GM18519 (cell line): ENCODE results near the gene ZDHHC11B.
"Not testable (repeated sequence)": the region's sequence is repeated elsewhere in the genome, so short reads cannot be mapped to it uniquely, and the experiment has no call there.

Experiments used
- ATAC-seq: cut with Tn5 transposase; IDR thresholded peaks from one replicate; pipeline ENCODE4 v1.9.1; 2021; ENCODE audit warnings: mild to moderate bottlenecking, moderate library complexity; ENCODE audit not compliant: unreplicated experiment, low FRiP score

Gene ZDHHC11B

DNA sequence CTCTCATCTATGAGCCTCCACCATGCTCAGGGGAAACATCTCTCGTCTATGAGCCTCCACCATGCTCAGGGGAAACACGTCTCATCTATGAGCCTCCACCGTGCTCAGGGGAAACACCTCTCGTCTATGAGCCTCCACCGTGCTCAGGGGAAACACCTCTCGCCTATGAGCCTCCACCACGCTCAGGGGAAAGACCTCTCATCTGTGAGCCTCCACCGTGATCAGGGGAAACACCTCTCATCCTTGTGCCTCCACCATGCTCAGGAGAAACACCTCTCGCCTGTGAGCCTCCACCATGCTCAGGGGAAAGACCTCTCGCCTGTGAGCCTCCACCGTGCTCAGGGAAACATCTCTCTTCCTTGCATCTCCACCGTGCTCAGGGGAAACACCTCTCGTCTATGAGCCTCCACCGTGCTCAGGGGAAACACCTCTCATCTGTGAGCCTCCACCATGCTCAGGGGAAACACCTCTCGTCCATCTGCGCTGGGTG is 30.3 kb downstream of the ZDHHC11B start:
- not testable (repeated sequence) for ATAC-seq

DNA sequence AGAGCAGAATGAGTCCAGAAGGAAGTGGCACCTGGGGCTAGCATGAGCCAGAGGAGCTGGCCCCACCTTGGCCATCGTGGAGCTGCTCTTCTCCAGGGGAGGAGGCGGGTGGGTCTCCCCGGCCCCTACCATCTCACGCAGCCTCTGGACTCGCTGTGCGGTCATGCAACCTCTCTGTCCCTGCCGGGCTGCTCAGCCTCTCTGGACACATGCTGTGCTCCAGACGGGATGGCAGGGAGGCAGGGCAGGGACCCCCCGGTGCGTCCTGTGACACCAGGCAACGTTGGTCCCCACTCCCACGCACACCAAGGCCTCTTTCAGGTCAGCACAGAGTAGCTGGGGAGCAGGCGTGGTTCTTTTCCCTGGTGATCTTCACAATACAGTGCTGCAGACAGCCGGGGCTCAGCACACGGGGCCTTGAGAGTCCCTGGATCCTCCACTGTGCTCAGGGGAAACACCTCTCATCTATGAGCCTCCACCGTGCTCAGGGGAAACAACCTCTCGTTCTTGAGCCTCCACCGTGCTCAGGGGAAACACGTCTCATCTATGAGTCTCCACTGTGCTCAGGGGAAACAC is 30.9 kb downstream of the ZDHHC11B start:
- ATAC-seq: not testable (repeated sequence)

DNA sequence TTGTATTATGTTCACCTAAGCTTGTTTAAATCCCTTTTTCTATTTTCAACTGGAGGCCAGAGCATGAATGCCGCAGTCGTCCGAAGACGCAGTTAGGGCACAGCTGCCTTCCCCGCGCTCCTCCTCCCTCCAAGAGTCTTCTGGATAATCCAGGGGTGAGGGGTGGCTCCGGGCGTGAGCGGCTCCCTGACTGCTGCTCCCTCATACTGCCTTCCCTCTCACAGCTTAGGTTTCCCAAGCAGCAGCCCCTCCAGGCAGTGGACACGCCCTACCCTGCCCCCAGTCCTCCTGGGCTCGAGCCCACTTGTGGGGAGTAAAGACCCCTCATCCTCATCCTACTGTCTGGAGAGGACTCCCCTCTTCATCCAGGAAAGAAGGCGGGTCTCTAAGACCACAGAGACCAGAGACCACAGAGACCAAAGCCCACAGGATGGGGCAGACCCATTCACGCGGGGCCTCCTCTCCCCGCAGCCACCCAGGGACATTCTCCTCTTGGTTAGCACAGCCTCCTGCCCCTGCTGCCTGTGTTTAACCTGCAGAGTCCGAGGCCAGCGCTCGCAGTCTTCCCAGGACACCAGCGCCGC is 31.9 kb downstream of the ZDHHC11B start:
- ATAC-seq: not testable (repeated sequence)

DNA sequence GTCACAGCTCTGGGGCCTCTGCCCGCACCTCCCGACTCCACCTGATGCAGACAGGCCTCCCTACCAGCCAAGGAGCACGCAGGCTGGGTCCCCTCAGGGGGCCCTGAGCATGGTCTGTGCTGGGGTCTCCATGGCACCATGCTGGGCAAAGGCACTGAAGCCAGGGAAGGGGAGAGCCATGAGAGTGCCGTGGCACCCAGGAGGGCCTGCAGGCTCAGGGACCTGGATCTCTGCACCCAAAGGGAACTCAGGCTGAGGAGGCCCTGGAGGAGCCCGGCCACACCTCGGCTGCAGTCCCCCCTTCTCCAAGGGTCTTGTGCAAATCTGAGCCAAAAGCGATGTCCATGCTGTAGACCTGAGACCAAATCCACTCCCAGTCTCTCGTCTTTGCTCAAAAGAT is 32.5 kb downstream of the ZDHHC11B start:
- ATAC-seq: not testable (repeated sequence)

DNA sequence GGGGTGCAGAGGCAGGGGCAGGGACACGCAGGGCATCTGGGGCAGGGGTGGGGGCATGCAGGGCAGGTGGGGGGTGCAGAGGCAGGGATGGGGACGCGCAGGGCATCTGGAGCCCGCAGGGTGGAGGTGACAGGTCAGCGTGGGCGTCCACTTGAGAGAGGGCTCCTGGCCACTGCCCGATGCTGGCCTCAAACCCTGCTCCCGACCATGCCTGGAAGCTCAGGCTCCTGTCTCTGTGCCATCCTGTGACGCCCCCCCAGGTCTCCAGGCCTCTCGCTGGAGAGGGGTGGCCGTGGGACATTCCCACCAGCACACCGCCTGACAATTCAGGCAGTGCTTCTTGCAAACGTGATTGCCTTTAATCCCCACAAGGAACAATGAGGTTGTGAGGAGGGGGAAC is 33.0 kb downstream of the ZDHHC11B start:
- ATAC-seq: no peak

DNA sequence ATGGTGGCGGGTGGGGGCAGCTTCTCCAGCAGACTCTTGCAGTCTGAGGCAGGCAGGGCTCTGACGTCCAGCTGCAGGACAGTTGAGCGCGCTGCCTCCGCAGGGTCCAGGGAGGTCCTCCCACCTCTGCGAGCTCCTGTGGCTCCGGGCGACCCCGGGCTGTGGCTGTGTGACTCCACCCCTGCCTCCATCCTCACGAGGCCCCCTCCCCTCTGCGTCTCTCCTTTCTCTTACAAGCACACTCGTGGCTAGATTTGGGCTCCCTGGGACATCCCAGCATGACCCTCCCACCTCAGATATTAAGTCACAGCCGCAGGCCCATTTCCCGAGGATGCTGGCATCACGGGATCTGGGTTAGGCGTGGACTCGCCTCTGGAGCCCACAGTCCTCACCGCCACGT is 34.3 kb downstream of the ZDHHC11B start:
- ATAC-seq: not testable (repeated sequence)

DNA sequence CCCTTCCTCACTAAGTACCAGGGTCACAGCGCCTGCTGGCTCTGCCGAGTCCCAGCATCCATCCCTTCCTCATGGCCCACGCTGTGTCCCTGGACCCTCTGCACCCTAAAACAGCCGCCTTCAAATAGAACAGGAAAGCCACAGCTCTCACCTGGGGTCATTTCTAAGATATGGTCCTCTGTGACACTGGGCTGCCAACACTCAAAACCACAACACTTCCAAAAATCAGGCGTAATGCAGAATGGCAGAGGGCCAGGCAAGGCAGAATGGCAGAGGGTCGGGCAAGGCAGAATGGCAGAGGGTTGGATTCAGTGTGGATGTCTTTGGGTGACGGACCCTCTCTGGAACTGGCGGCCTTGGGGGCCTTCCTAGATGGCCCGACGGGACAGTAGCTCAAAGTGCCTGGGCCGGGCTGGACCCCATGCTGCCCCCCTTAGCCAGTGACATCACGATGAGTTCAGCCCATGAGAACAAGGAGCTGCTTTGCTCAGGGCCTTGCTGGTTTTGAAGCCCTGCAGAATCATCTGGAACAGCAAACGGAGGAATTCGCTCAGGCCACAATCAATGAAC is 35.3 kb downstream of the ZDHHC11B start:
- ATAC-seq: no peak

DNA sequence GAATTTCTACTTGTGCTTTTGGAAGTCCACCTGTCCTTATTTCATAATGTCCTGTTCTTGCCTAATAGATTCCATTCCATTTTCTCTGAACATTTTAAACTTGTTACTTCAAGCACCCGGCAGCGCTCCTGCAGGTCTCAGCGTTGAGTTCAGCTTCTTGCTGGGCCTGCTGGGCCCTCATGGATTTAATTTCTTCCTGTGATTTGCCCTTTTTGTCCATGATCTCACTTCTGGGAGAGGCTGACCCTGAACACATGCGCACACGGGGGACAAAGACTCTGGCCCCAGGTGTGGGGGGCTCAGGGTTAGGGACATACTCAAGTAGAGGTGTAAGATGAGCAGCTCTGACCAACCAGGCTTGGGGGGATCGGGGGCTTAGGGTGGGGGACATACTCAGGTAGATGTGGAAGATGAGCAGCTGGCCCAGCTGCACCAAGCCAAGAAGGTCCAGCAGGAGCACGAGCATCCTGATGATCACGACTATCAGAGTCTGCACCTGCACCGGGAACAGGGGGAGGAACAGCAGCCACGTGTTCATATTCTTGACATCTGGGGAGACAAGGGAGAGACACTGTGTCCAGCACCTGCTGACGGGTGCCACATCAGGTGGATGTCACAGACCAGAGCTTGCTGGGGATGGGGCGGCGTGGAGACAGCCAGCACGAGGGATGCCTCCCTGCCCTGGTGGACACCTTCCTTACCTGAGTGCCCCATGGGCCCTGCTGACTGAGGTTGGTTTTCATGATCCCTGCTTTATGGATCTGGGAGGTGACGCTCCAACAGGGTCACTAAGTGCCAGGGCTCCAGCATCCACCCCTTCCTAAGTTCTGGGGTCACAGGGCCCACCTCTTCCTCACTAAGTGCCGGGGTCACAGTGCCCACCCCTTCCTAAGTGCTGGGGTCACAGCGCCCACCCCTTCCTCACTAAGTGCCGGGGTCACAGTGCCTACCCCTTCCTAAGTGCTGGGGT is 36.2 kb downstream of the ZDHHC11B start:
- ATAC-seq: not testable (repeated sequence)

DNA sequence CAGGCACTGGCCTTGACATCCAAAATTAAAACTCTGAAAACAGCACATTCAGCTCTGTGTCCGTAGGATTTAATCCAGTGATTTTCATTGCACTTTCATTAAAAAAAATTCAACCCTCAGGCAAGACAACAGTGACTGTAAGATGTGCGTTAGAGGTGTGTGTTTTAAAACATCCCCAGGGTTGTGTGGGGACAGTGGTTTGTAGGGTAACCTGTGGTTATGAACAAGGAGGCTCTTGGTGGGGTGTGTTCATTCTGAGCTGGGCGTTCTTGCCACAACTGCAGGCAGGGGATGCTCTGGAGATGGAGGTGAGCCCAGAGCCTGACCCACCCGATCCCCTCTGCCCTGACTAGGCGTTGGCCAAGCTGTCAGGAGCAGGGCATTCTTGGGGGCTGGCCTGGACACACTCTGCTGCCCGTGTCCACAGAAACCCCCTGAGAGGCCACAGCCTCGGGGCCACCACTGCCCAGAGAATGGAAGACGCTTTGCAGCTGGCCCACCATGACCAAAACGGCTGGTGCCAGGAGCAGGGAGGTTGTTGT is 37.2 kb downstream of the ZDHHC11B start:
- ATAC-seq: not testable (repeated sequence)

DNA sequence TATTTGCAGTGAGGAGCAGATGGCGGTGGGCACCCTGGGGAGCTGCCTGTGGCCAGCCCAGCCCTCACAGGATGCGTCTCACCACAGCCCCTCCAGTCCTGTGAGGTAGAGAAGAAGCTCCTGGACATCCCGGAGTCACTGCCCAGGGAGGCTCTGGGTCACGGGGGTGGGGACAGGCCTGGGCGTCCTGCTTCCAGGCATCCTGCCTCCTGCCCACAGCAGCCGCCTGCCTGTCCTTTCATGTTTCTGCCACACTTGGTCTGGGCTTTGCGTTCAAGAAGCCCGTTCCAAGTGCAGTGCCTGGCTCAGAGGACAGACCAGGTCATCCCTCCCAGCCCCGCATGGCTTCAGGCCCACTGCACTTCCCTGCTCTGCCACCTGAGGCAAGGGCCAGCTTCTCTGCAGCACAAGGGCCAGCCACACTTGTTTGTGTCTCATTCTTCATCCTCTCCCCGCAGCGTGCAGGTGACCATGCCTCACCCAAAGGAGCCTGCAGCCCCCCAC is 38.2 kb downstream of the ZDHHC11B start:
- no peak for ATAC-seq

DNA sequence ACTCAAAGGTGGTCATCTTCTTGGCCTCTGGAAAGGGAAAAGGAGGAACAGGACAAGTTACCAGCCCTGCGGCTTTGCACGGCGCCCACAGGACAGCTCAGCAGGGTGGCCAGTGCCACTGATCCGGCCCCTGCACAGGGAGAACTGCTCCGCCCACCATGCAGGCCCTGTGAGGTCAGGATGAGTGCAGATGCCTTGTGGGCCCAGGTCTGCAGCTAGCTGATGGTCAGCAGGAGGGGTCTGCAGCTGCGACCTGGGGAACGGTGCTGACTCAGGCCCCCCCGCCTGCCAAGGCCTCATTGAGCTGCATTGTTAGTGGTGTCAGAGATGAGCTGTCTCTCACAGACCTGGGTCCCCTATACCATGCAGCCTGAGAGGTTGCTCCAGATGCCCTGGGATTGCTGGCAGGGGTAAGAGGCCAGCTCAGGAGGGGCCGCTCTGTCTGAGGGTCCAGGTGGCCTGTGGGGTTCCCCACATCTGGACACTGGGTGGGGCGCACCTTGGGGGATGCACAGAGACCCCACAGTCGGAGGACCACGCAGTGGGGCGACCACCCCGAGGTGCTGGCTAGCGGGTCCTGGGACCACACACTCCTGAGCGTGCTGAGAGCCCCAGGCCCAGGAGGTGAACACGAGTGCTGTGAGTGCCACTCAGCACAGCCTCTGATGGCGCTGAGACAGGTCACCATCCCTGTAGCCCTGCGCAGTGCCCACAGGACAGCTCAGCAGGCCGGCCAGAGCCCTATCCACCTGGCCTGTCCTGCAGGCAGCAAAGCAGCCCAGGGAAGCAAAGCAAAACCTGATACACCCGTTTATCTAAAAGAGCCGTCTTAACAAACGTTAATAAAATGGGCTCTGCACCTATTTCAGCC is 39.0 kb downstream of the ZDHHC11B start:
- ATAC-seq: not testable (repeated sequence)

DNA sequence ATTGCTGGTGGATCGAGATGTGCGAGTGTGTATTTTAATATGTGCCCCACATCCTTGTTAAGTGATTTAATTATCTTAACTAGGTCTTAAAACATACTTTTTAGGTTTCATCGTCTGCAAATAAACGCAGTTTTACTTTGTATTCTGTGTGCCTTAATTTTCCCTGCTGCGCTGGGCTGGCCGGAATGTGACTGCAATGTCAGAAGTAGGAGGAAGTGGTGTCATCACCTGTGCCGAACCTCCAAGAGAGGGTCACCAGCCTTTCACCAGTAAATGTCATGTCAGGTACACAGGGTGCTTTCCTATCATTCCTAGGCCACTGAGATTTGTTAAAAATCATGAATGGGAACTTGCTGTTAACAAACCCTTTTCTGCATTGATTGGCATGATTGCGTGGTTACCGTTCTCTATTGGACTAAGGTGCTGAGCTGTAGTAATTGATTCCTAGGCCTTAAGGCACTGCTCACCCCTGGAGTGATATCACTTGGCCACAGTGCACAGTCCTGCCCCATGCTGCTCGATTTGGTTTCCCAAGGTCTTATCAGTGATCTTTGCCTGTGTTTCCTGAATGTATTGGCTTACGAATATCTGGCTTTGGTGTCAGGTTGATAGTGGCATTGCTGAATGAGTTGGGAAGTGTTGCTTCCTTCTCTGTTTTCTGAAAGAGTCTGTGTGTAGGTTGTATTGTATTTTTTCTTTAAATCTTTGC is 40.7 kb downstream of the ZDHHC11B start:
- ATAC-seq: not testable (repeated sequence)

DNA sequence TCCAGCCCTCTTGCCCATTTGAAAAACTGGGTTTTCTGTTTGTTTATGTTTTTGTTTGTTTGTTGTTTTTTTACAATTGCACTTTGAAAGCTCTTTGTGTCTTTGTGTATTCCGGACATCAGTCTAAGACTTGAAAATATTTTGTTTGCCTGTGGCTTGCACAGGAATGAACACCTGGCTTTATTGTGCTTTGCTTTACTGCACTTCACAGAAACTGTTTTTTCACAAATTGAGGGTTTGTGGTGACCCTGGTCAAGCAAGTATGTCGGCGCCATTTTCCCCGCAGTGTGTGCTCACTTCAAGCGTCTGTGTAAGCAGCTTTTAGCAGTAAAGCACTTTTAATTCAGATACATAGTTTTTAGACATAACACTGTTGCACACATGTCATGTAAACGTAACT is 42.3 kb downstream of the ZDHHC11B start:
- ATAC-seq: not testable (repeated sequence)

DNA sequence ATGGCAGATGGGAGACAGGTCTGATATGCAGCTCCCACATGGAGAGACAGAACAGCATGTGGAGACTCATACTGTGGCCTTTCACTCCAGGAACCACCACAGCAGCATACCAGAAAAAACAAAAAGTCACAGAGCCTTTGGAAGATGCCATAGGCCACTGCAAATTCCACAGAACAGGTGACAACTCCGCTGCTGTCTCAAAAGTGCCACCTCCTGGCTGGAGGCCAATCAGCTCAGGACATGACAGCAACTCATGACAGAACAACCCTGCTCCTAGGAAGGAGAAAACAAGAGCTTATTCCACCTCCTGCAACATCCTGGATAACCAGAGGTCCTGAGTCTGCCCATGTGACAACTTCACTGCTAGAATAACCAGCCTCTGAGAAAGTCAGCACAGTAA is 50.4 kb downstream of the ZDHHC11B start:
- ATAC-seq: not testable (repeated sequence)

DNA sequence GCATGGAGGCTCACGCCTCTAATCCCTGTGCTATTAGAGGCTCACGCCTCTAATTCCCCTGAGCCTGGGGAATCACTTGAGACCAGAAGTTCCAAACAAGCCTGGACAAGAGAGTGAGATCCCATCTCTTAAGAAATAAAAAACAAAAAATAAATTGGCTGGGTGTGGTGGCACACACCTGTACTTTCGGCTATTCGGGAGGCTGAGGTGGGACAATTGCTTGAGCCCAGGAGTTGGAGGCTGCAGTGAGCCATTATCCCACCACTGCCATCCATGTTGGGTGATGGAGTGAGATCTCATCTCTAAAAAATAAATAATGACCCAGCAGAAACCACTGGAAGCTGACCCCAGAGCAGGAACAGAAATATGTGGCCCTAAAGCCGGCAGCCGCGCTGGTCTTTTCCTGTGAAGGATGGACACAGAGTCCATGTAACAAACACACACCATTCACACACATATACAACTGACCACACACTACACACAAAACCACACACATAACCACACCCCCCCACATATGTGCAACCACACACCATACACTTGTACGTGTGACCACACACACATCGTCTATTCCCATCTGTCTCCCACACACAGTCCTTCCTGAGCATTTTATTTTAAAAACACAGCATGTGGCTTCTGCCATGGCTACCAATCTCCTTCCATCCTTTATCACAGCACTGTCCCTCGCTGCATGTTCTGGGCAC is 51.6 kb downstream of the ZDHHC11B start:
- ATAC-seq: not testable (repeated sequence)

DNA sequence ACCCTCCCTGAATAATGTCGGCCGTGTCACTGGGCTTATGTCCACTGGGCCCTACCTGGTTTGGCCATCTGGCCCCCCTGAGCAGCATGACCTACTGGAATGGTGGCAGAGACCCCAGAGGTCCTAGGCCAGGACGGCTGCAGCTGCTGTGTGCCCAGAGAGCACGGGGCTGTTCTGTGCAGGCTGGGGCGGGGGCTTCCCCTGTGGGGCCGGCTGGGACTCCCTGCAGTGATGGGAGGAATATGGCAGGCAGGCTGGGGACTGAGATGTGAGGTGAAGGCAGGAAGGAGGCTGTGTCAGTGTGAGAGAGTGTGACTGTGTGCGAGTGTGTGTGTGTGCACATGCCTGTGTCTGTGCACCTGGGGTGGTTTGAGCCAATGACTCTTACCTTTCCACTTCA is 55.3 kb downstream of the ZDHHC11B start:
- ATAC-seq: not testable (repeated sequence)

DNA sequence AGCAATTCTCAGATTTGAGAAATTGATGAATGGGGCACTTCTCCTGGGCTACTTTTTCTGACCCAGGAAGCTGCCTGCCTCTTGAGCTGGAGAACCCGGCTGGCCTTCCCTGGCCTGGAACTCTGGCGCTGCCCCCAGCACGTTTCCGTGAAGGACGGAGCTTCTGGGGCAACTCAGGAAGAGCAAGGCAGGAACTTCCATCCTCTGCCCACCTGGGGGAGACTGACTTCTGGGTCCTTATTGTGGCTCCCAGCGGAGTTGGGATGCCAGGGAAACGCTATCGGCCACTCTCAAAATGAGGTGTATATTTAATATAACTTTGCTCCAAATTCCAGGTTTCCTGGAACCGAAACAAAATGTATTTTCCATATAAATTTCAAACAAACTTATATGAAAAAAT is 57.4 kb downstream of the ZDHHC11B start:
- ATAC-seq: not testable (repeated sequence)

DNA sequence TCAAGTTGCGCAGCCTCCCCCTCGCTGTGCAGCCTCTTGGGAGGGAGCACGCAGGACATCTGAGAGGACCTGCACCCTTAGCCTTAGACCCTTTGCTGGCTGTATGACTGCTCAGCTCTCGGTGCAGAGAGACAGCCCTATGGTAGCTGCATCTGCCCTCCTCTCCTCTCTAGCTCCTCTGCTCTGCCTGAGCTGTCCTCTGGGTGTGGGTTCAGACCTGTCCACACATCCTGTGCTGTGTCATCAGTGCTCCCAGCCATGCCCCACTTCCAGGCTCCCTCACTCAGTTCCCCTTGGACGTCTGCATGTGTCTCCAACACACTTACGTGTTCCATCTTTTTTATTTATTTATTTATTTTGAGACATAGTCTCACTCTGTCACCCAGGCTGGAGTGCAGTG is 60.7 kb downstream of the ZDHHC11B start:
- ATAC-seq: not testable (repeated sequence)
